Gastrocnemius medialis (tissue), 4 donors: ENCODE results near the gene ITGB5.

Source experiments
- CTCF ChIP-seq, 5 experiments: fragments of 450-650 bp in 3 of 5; fragments of 200-600 bp in 2 of 5; sonication (generic) in 2 of 5; IDR thresholded peaks in 4 of 5; conservative IDR thresholded peaks in 1 of 5; 1 replicate in 4 of 5; 2 replicates in 1 of 5; pipeline ENCODE4 v1.5.1; 2016 to 2019; ENCODE audit warnings: antibody characterized with exemption in 5 of 5, mild to moderate bottlenecking in 3 of 5, moderate library complexity in 3 of 5
- POLR2A ChIP-seq, 2 donors: fragments of 450-650 bp; IDR thresholded peaks; one replicate each; pipeline ENCODE4 v1.6.1; 2017; ENCODE audit warnings: antibody characterized with exemption in 2 of 2, mild to moderate bottlenecking in 2 of 2, moderate library complexity in 2 of 2

GRCh38 chr3:124802061-124802698 lies 85.0 kb downstream of the ITGB5 start:
- TF ChIP-seq CTCF (IDR thresholded peaks at IDR 0.05 in 4 of 5, conservative IDR thresholded peaks at IDR 0.05 in 1 of 5) (no peak), POLR2A (IDR thresholded peaks at IDR 0.05) (no peak)
